Stimulated activated CD4-positive, alpha-beta T cell treated with anti-CD3 and anti-CD28 coated beads, Interleukin-4, amount 100 ng/mL, for 4 hours (primary cell): ENCODE data around the gene ITPR3.

Source experiments
- DNase-seq, 2 experiments: peaks; one replicate each; pipeline ENCODE4 v3.0.0-alpha.2; 2020

Gene ITPR3

GRCh38 chr6:33740204-33740608, 119.1 kb downstream of the ITPR3 start:
- DNase-seq, result no peak

- no peak for DNase-seq
Measured at GRCh38 chr6:33740794-33741193, 119.7 kb downstream of the ITPR3 start.

GRCh38 chr6:33742092-33742491, 121.0 kb downstream of the ITPR3 start:
- no peak for DNase-seq

DNA sequence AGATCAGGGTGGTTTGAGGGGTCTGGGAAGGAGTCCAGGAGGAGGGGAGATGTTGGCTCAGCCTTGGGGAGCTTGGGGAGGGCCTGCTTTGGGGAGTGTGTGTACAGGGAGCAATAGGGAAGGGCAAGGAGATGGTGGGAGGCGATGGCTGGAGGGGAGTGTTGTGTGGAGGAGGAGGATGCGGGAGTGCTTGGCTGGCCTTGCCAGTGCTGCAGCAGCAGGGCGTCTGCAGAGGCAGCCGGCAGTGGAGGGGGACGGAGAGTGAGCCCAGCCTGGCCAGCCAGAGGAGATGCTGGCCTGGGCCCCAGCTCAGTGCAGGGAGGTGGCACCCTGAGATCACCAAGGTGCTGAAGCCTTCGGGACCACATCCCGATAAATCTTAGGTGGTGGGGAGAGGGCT, 121.7 kb downstream of the ITPR3 start:
- no peak for DNase-seq

DNA sequence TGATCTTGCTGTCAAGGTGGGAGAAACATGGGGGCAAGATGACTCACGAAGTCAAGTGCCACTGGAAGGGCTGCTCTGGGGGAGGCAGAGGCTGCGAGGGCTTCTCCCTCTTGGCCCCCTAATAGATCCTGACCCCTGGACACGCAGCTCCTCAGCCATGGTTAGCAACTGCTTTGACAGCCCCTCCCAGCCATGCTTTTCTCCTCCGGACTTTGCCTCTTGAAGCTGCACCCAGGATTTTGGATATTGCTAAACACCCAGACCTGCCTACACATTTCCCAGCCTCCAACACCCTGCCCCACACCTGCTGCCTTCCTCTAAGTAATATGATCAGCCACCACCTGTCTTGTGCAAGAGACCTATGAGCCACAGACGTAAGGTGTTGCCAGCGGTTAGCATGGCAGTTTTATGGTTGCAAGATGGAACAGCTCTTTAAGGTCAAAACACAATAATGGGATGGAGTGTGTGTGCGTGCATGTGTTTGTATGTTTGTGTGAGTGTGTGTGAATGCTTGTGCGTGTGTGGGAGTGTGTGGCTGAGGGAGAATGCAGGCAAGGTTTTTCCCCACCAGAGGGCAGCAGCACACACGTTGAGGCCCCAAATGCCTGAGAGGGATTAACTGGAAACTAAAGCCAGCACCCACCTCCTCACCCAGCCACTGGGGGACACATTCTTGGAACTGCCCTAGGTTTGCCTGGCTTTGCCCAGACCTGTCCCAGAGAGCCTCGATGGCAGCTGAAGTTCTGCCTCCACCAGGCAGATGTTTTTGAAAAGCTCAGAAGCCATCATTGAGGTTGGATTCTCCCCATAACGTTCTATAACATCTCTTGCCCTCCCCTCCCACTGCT, 123.1 kb downstream of the ITPR3 start:
- DNase-seq, result peak; percentile 66 to 67

- DNase-seq, result no peak
Measured at GRCh38 chr6:33744895-33745546, 123.9 kb downstream of the ITPR3 start.

DNA sequence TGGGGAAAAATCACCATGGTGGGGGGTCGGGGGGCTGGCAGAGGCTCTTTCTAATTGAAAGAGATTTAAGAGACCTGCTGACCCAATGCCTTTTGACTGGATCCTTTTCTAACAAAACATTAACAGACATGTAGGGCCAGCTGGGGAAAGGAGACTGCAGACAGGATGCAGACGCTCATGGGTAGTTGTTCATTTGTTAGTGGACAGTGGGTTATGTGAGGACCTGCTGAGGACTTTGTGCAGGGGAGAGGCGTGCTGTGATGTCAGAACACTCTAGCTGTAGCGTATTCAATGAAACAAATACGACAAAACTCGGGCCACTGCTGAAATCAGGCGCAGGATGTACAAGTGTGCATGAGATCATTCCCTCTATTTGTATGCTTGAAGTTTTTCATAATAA, 124.4 kb downstream of the ITPR3 start:
- DNase-seq, result no peak
